ENCODE data around the gene CSNK1A1L. TPM values are rescaled to one million over a fixed set of nuclear protein-coding genes. Genes with fewer than 3 reads are reported as not detected.

Gene CSNK1A1L
- polyA plus RNA-seq (ENCODE audit: insufficient read length) = 0.10 TPM

DNA sequence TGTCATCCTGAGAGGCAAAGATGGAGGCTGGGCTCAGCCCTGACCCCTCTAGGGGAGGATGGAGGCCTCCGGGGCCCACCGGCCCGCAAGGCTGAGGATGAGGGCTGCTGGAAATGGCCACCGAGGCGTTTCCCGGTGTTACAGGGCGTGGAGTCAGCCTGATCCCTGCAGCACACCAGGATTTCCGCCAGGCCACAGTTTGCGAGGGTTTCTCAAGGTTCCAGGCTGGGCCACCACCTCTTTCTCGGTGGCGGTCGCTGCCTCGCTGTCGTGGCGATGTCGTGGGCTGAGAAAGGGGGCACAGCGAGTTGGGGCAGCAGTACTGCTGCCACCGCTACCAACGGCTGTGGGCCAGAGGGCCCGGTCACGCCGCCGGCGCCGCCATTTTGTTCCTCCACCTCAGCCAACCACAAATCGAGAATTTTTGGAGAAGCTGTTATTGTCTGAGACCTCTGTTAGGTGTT, at the start of gene CSNK1A1L:
CSNK1A1L (minus strand) TSS at position 414 of the 464 bp plus-strand sequence; CDS start at position 6, 408 bp downstream.
- DNase-seq (ENCODE audit: low read depth) = no peak

DNA sequence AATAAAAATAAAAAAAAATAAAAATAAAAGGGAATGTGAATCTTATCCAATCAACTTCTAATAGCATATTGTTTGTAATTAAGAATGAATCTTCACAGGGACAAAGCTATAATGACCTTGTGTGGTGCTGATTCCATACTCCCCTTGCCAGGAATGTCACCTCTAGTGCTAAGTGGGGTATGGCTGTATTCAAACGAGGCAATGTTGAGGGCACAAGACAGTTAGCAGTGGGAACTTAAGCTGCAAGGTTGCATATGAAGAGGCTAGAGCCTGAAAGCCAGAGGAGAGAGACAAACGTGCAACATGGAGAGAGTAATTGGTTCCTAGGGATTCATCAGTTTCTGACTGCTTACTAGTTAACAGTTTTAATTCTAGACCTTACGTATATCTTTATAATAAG, 43.9 kb upstream of the CSNK1A1L start:
- no peak for DNase-seq (ENCODE audit: low read depth)

- no peak for DNase-seq (ENCODE audit: low read depth)
Observed at GRCh38 chr13:37148501-37148900, 43.0 kb upstream of the CSNK1A1L start.

DNA sequence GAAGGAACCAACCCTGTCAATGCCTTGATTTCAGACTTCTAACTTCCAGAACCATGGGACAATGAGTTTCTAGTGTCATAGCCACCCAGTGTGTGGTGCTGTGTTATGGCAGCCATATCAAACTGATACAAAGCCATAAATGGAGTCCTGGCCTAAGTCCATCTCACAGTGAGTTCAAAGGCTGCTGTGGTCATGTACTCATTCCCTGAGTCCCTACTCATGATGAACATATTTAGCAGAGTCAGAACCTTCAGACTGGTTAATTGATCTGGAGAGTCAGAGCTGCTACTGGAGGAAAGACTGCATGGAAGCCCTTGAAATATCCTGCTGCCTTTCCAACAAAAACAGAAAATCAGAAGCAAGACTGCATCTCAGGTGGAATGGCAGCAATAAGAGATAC, 39.2 kb upstream of the CSNK1A1L start:
- DNase-seq (ENCODE audit: low read depth) = no peak

DNA sequence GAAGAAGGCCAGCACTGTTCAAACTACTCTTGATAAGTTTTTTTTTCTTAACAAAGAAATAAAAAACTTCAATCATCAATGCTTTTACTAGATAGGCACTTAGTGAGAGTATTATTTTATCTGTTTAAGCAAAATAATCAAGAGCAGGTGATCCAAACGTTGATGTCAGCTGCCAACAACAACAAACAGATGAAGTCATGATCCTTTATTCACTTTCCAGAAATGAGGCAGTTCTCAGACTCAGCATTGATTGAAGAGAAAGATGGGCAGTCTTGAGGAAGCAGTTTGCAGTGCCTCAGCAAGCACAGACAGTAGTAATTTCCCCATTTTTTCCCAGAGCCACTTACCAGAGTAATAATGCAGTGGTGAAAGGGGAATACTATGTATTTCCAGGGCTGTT, 38.4 kb upstream of the CSNK1A1L start:
- DNase-seq (ENCODE audit: low read depth) = no peak

DNA sequence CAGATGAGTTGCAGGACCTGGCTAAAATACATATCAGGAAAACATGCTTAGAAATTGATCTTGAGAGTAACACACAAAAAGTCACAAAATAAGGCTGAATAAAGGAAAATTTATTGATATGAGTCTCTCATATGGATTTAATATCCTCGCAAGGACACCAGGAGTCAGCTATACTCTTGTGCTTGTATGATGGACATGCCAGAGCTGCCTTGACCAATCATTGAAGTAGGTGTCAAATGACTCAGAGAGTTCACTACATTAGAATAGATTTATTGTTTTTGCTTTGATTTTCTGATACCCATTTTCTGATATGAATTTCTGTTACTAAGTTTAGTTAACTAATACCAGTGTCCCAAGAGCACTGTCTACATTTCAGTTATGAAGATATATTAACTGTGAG, 37.4 kb upstream of the CSNK1A1L start:
- no peak for DNase-seq (ENCODE audit: low read depth)

- no peak for DNase-seq (ENCODE audit: low read depth)
Observed at GRCh38 chr13:37141011-37141410, 35.5 kb upstream of the CSNK1A1L start.

- DNase-seq (ENCODE audit: low read depth) = no peak
Observed at GRCh38 chr13:37139356-37139755, 33.9 kb upstream of the CSNK1A1L start.

DNA sequence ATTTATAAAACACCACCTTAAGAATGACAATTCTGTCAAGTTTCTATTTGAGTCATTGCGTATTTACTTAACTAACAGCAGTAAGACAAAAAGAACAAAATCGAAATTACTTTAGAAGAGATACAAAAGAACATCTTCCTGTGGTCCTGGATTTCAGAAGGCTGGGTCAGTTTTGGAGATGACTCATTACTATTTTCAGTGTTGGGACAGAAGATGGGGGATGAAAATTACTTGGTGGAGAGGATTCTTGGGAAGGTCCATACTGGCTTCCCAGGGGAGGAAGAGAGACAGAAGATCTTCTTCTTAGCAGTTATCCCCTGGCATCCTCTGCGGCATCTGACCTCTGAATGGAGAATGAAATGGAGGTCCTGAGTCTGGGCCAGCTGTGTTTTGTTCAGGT, 33.5 kb upstream of the CSNK1A1L start:
- no peak for DNase-seq (ENCODE audit: low read depth)

- no peak for DNase-seq (ENCODE audit: low read depth)
Observed at GRCh38 chr13:37138169-37138568, 32.7 kb upstream of the CSNK1A1L start.

GRCh38 chr13:37136633-37137032, 31.2 kb upstream of the CSNK1A1L start:
- DNase-seq (ENCODE audit: low read depth) = no peak

- DNase-seq (ENCODE audit: low read depth) = no peak
Observed at GRCh38 chr13:37136187-37136586, 30.7 kb upstream of the CSNK1A1L start.

DNA sequence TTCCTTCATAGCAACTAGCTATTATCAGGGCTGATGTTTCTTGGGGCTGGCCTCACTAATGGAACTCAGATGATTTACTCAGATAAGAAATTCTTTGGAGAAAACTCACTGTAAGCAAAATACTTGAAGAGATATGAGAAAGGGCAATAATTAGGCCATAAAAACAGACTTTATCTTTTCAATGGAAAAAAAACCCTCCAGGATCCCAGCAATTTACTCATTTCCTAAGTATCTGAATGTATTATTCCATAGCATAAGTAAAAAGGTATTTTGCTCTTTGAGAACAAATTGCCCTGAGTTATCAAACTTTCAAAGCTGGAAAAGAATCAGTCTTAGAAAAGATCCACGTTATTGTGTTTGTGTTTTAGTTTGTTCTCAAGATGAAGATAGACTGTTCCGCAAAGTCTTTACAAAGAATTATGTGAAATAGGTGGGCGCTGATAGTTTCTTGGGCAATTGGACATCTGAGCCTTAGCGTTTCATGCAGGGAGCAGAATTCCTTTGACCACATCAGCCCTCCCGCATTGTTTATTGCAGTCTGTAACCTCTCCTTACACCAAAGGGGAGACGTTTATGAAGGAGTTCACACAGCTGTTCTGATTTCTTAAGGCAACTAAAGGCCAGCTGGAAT, 29.1 kb upstream of the CSNK1A1L start:
- DNase-seq (ENCODE audit: low read depth) = no peak

GRCh38 chr13:37132211-37132610, 26.7 kb upstream of the CSNK1A1L start:
- no peak for DNase-seq (ENCODE audit: low read depth)

DNA sequence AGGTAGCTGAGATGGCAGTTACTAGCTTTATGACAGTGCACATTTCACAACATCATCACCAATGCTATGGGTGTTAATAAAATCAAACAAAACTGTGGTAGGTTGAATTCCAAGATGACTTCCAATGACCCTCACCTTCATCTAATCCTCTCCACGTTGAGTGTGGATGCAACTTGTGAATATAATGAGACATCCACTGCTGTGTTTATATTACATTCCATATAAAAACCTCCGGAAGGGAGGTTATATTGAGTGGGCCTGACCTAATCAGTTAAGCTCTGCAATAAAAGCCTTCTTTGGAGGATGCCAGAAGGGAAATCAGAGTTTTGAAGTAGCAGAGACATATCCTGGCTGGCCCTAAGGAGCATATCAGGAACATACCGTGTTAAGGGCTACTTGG, 25.6 kb upstream of the CSNK1A1L start:
- DNase-seq (ENCODE audit: low read depth) = no peak

DNA sequence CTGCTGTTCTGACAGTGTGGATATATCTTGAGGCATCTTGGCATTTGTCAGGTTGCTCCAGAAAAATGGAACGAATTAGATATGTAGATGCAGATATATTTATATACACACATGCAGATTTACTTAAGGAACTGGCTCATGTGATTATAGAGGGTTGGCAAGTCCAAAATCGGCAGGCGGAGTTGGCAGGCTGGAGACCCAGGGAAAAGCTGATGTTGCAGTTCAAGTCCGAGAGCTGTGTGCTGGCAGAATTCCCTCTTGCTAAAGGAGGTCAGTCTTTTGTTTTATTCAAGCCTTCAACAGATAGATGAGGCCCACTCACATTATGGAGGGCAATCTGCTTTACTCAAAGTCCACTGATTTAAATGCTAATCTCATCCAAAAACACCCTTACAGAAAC, 24.4 kb upstream of the CSNK1A1L start:
- no peak for DNase-seq (ENCODE audit: low read depth)

GRCh38 chr13:37127691-37128241, 22.3 kb upstream of the CSNK1A1L start:
- DNase-seq (ENCODE audit: low read depth) = no peak

- DNase-seq (ENCODE audit: low read depth) = no peak
Observed at GRCh38 chr13:37123337-37123736, 17.9 kb upstream of the CSNK1A1L start.

DNA sequence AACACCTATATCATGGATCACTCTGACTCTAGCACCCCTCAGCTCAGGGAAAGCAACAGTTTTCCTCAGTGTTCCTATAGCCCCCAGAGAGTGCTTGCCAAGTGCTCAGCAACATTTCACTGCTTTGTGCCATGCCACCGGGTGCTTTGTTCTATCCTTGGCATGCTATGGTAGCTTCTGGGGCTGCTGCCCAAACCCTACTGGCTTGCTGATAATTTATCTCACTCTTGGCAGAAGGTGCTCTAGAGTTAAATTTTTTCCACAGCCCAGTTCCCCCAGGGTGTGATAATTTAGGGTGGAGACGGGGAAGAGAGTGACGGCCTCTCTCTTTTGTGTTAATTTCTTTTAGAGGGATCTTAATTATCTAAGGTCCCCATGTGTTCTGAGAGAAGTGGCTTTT, 12.6 kb upstream of the CSNK1A1L start:
- no peak for DNase-seq (ENCODE audit: low read depth)

DNA sequence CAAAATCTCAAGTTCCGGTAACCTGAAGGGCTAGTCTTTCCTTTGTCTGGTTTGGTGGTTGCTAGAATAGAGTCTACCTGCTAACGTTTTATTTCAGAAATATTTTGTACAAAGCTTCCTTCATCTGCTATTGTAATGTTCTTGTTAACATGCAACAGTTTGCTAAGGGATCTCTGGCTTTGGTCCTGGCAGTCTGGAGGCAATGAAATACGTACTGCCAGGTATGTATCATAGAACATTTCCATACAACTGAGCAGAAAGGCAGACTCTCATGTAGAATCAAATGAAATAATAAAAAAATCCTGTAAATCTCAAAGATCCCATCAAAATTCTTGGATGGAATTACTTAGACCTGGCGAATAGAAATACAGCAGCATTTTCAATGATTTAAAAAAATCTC, 8.8 kb upstream of the CSNK1A1L start:
- DNase-seq (ENCODE audit: low read depth) = no peak

DNA sequence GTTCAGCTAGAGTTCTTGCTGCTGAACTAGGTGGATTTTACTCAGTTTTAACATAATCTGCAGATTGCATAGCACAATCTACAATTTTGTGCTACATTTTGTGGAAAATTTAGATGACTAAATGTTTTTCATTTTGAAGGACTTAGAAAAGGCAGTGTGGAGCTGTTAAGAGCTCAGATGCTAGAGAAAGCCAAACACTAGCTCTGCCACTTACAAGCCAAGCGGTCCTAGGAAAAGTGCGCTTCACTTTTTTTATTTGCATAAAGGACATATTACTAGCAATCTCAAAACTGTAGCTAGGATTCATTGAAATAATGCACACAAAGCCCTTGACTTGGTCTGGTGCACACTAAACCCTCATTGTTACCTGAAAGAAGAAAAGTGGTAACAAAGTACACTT, 8.1 kb upstream of the CSNK1A1L start:
- no peak for DNase-seq (ENCODE audit: low read depth)

GRCh38 chr13:37109051-37109678, 3.7 kb upstream of the CSNK1A1L start:
- peak; percentile 90 for DNase-seq (ENCODE audit: low read depth)

DNA sequence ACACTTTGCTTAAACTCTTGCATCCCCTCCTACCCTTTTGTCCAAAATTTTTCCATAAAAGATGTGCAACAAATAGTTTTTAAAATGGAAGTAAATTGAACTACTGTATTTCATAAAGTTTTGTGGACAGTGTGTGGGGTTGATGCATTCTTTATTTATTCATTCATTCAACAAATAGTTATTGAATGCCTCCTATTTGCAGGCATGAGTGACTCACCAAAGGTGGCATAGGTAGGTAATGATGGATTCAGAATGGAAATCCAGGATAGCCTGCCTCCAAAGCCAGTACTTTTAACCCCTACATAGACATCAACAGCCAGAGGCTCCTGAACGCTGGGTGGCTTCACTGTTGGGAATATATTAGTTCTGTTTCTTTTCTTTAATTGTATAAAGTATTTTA, 2.4 kb upstream of the CSNK1A1L start:
- DNase-seq (ENCODE audit: low read depth) = no peak

Measured in forelimb muscle (tissue), 1 donor.